HepG2 (cell line): ENCODE data around the gene PARP16. TPM values are rescaled to one million over a fixed set of nuclear protein-coding genes. Genes with fewer than 3 reads are reported as not detected.
A peak's percentile ranks its signal among the peaks of the same experiment; 100 is the strongest.

Source experiments
- ATAC-seq: fragments of 200-7000 bp; cut with Tn5 transposase; 3 replicates; pipeline ENCODE4 v1.9.1; 2020; ENCODE audit warnings: mild to moderate bottlenecking, moderate library complexity
- BruUV-seq: library from RNA; stranded (reverse); fragments of 400-500 nt; replicated peaks from 2 replicates; lab custom pipeline; 2021; lab: Mats Ljungman, UMichigan
- CTCF ChIA-PET: fragments of 300-600 bp; formaldehyde crosslinking; extraction: SDS; loops from one replicate; lab custom pipeline; 2021; ENCODE audit warnings: low total read pairs, inconsistent platforms, low intra/inter-chr PET ratio; lab: Yijun Ruan, JAX
- POLR2A ChIA-PET: fragments of 350-600 bp; sonication (Branson Sonifier 250); formaldehyde crosslinking; loops from one replicate; lab custom pipeline; 2020; ENCODE audit warnings: antibody characterized with exemption, inconsistent platforms; lab: Yijun Ruan, JAX
- DNase-seq: peaks from one replicate; pipeline ENCODE4 v3.0.0-alpha.2; 2015; ENCODE audit warnings: low spot score
- FAIRE-seq: peaks from 3 replicates; lab custom pipeline; 2011; peaks lifted over from hg19 to GRCh38; lab: Jason Lieb, UNC
- H2AFZ ChIP-seq: one replicate; pipeline ENCODE4 v1.6.1; 2011; ENCODE audit warnings: low read length, inconsistent platforms
- H3K27ac ChIP-seq: fragments of 300-600 bp; 3 replicates; pipeline ENCODE4 v1.8.0; 2011; ENCODE audit warnings: mixed run types, mild to moderate bottlenecking, mixed read lengths, low read length, inconsistent platforms; ENCODE audit not compliant: insufficient read depth; ENCODE audit errors: extremely low read length
- H3K27me3 ChIP-seq, 2 experiments: fragments of 200-600 bp in 1 of 2; 2 replicates in 1 of 2; 3 replicates in 1 of 2; pipeline versions ENCODE4 v1.6.0 to v1.8.0; 2011; ENCODE audit warnings: low read length in 2 of 2, mild to moderate bottlenecking in 2 of 2, moderate library complexity in 2 of 2, inconsistent platforms in 1 of 2; ENCODE audit not compliant: insufficient read depth in 2 of 2, control insufficient read depth in 1 of 2
- H3K36me3 ChIP-seq, 2 experiments: fragments of 200-600 bp in 1 of 2; replicated peaks in 1 of 2; 2 replicates in 1 of 2; 3 replicates in 1 of 2; pipeline versions ENCODE4 v1.5.1 to v1.8.0; 2011; ENCODE audit warnings: low read length in 2 of 2, inconsistent platforms in 1 of 2; ENCODE audit not compliant: insufficient read depth in 2 of 2, control insufficient read depth in 1 of 2
- H3K4me1 ChIP-seq: 2 replicates; pipeline ENCODE4 v1.5.1; 2012; ENCODE audit warnings: low read length, inconsistent platforms; ENCODE audit not compliant: insufficient read depth
- H3K4me2 ChIP-seq: 2 replicates; pipeline ENCODE4 v1.6.0; 2011; ENCODE audit warnings: low read depth, low read length, inconsistent platforms
- H3K4me3 ChIP-seq, 3 experiments: fragments of 200-600 bp in 1 of 3; sonication (generic), shearing (Covaris generic) in 1 of 3; replicated peaks in 1 of 3; 2 replicates each; pipeline ENCODE4 v1.5.1; 2011 to 2016; ENCODE audit warnings: low read length in 3 of 3, inconsistent platforms in 2 of 3, low read depth in 2 of 3, mild to moderate bottlenecking in 2 of 3, control low read depth in 1 of 3, mixed read lengths in 1 of 3; ENCODE audit not compliant: insufficient read depth in 1 of 3
- H3K79me2 ChIP-seq: one replicate; pipeline ENCODE4 v1.6.1; 2011; ENCODE audit warnings: low read length, inconsistent platforms; ENCODE audit not compliant: insufficient read depth
- H3K9ac ChIP-seq: 2 replicates; pipeline ENCODE4 v1.6.0; 2011; ENCODE audit warnings: mild to moderate bottlenecking, low read depth, low read length, inconsistent platforms; ENCODE audit not compliant: insufficient read depth
- H3K9me3 ChIP-seq: 2 replicates; pipeline ENCODE4 v1.5.1; 2012; ENCODE audit warnings: mild to moderate bottlenecking, low read length
- H4K20me1 ChIP-seq: 2 replicates; pipeline ENCODE4 v1.6.0; 2011; ENCODE audit warnings: inconsistent platforms, mild to moderate bottlenecking, low read length, moderate library complexity; ENCODE audit not compliant: insufficient read depth
- AGO2 ChIP-seq: fragments of 200-400 bp; formaldehyde crosslinking; optimal IDR thresholded peaks from 2 replicates; pipeline ENCODE3; 2017; ENCODE audit warnings: mild to moderate bottlenecking, low read depth, low read length, moderate library complexity
- FOXA3 ChIP-seq: IDR thresholded peaks from 2 replicates; pipeline ENCODE4 v1.6.1; 2016; ENCODE audit warnings: missing genetic modification reagents, missing compliant biosample characterization
- TMF1 ChIP-seq: sonication (generic); formaldehyde crosslinking; IDR thresholded peaks from 2 replicates; pipeline ENCODE4 v1.8.1; 2022; ENCODE audit warnings: low read depth, missing genetic modification reagents
- UBTF ChIP-seq: sonication (generic); formaldehyde crosslinking; IDR thresholded peaks from 2 replicates; pipeline ENCODE4 v1.4.0; 2020; ENCODE audit warnings: mild to moderate bottlenecking, missing genetic modification reagents
- ZBTB38 ChIP-seq: sonication (generic); formaldehyde crosslinking; IDR thresholded peaks from 2 replicates; pipeline ENCODE4 v1.5.1; 2020; ENCODE audit warnings: mild to moderate bottlenecking, missing genetic modification reagents
- WGBS: methylation state at CpG from one replicate; pipeline ENCODE4 v1.1.6; 2017; ENCODE audit warnings: low lambda C conversion rate; 5-methylcytosine and 5-hydroxymethylcytosine counted together
- in situ Hi-C: cut with HindIII; loops from 2 replicates; pipeline ENCODE4 v1.10.0; 2017; ENCODE audit warnings: low pct_unique_long_range_greater_than_20kb; ENCODE audit not compliant: extremely low pct_ligation_motif_present
- intact Hi-C: fragments of 100-400 bp; cut with micrococcal nuclease; formaldehyde crosslinking; loops from one replicate; pipeline ENCODE4 v1.10.0; 2022; ENCODE audit not compliant: unreplicated experiment
- polyA plus RNA-seq, 8 experiments: library from polyadenylated mRNA; depleted of rRNA in 3 of 8; stranded (reverse) in 7 of 8; unstranded in 1 of 8; fragments of >200 nt; fragmentation: Illumina TruSeq in 4 of 8; extraction: Trizol in 4 of 8; gene quantifications; 2 replicates each; pipeline versions ENCODE4 v1.2.1 to v1.2.3, GENCODE V29; 2011 to 2016; ENCODE audit warnings: low read depth in 4 of 8, missing spikeins in 1 of 8, mixed read lengths in 1 of 8; ENCODE audit not compliant: insufficient read depth in 1 of 8
- total RNA-seq, 5 experiments: library from RNA; depleted of rRNA; stranded (reverse); fragments of >200 nt; fragmentation: Illumina TruSeq; extraction: Trizol; gene quantifications; 2 replicates each; pipeline ENCODE4 v1.2.3, GENCODE V29; 2016; ENCODE audit warnings: low read depth in 1 of 5
- TF ChIP-seq, protein P1 (sequence below): sonication (generic); formaldehyde crosslinking; IDR thresholded peaks from 2 replicates; pipeline ENCODE4 v1.4.0; 2020; ENCODE audit warnings: missing genetic modification reagents
- TF ChIP-seq, protein P2 (sequence below): sonication (generic); formaldehyde crosslinking; IDR thresholded peaks from 2 replicates; pipeline ENCODE4 v1.4.0; 2020; ENCODE audit warnings: mild to moderate bottlenecking, missing genetic modification reagents

PARP16 gene
- total and polyA plus RNA-seq, 2 of the 13 experiments (the other 11 are each of a cell fraction or from before 2014, with no cell fraction given) = 6.8 to 7.6 TPM

DNA sequence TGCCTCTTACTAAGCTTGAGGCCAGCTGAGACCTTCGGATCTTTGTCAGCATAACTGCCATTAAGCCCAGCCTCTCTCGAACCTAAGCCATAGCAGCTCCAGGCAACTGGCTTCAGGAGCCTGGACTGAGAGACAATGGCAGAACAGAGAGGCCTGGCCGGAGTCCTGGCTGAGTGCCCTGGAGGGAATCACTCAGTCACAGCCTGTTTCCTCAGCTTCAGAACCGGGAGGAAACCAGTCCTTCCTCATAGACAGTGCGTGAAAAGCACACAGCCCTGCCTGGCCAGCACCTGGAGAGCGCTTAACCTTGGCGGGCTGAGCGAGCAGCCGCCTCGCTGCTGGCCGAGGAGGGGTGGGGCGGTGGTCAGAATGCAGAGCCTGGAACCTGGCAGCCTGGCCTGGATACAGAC is 39.4 kb upstream of the PARP16 start:
- ChIA-PET CTCF (no interaction called here), POLR2A (interaction anchor here (0.8 to 1.9 kb wide), 3 partner anchors 21 to 51 kb away, joined by 3 to 8 read pairs (median 4); partner anchors contain the start of genes IGDCC3 and RNU5B-1)
- H3K27me3 ChIP-seq = no peaks in the 10 kb centered on the region; a peak in 1 of 5 replicates
- H3K36me3 ChIP-seq = peaks cover 12 to 25% of the 10 kb centered on the region in 2 experiments; a peak in 4 of 5 replicates
- H2AFZ ChIP-seq = no peak overlapping the region
- FAIRE-seq = no peak
- BruUV-seq = no TSS peak
- peak; percentile 46 for ATAC-seq
- H4K20me1 ChIP-seq = no peaks in the 10 kb centered on the region
- H3K9me3 ChIP-seq = no peaks in the 10 kb centered on the region
- 0 out of 6 replicates have a peak overlapping the region, but pooled peaks of 1 of the 3 experiments have one; percentile 10 for H3K4me3 ChIP-seq
- H3K27ac ChIP-seq = no peak overlapping the region
- intact Hi-C loops = no loop called here
- no peak overlapping the region for H3K9ac ChIP-seq
- H3K4me2 ChIP-seq = peak overlapping the region; percentile 24; the same call in 1 of the 2 replicates
- H3K79me2 ChIP-seq = no peaks in the 10 kb centered on the region
- in situ Hi-C loops = no loop called here
- H3K4me1 ChIP-seq = peaks cover 24% of the 10 kb centered on the region
- DNase-seq = no peak
- 49% methylated on average over 7 of the region's 12 CpGs for WGBS
- no peak for TF ChIP-seq TMF1 (CRISPR knock-in tag)
- TF ChIP-seq FOXA3 (CRISPR knock-in tag) = no peak
- peak; percentile 41; the same call in 1 of the 2 replicates for TF ChIP-seq UBTF (CRISPR knock-in tag)
- TF ChIP-seq, protein P1, sequence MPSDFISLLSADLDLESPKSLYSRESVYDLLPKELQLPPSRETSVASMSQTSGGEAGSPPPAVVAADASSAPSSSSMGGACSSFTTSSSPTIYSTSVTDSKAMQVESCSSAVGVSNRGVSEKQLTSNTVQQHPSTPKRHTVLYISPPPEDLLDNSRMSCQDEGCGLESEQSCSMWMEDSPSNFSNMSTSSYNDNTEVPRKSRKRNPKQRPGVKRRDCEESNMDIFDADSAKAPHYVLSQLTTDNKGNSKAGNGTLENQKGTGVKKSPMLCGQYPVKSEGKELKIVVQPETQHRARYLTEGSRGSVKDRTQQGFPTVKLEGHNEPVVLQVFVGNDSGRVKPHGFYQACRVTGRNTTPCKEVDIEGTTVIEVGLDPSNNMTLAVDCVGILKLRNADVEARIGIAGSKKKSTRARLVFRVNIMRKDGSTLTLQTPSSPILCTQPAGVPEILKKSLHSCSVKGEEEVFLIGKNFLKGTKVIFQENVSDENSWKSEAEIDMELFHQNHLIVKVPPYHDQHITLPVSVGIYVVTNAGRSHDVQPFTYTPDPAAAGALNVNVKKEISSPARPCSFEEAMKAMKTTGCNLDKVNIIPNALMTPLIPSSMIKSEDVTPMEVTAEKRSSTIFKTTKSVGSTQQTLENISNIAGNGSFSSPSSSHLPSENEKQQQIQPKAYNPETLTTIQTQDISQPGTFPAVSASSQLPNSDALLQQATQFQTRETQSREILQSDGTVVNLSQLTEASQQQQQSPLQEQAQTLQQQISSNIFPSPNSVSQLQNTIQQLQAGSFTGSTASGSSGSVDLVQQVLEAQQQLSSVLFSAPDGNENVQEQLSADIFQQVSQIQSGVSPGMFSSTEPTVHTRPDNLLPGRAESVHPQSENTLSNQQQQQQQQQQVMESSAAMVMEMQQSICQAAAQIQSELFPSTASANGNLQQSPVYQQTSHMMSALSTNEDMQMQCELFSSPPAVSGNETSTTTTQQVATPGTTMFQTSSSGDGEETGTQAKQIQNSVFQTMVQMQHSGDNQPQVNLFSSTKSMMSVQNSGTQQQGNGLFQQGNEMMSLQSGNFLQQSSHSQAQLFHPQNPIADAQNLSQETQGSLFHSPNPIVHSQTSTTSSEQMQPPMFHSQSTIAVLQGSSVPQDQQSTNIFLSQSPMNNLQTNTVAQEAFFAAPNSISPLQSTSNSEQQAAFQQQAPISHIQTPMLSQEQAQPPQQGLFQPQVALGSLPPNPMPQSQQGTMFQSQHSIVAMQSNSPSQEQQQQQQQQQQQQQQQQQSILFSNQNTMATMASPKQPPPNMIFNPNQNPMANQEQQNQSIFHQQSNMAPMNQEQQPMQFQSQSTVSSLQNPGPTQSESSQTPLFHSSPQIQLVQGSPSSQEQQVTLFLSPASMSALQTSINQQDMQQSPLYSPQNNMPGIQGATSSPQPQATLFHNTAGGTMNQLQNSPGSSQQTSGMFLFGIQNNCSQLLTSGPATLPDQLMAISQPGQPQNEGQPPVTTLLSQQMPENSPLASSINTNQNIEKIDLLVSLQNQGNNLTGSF (CRISPR knock-in tag) = no peak
- TF ChIP-seq AGO2 = peak; percentile 91
- peak; percentile 17; the same call in 1 of the 2 replicates for TF ChIP-seq ZBTB38 (CRISPR knock-in tag)
- TF ChIP-seq, protein P2, sequence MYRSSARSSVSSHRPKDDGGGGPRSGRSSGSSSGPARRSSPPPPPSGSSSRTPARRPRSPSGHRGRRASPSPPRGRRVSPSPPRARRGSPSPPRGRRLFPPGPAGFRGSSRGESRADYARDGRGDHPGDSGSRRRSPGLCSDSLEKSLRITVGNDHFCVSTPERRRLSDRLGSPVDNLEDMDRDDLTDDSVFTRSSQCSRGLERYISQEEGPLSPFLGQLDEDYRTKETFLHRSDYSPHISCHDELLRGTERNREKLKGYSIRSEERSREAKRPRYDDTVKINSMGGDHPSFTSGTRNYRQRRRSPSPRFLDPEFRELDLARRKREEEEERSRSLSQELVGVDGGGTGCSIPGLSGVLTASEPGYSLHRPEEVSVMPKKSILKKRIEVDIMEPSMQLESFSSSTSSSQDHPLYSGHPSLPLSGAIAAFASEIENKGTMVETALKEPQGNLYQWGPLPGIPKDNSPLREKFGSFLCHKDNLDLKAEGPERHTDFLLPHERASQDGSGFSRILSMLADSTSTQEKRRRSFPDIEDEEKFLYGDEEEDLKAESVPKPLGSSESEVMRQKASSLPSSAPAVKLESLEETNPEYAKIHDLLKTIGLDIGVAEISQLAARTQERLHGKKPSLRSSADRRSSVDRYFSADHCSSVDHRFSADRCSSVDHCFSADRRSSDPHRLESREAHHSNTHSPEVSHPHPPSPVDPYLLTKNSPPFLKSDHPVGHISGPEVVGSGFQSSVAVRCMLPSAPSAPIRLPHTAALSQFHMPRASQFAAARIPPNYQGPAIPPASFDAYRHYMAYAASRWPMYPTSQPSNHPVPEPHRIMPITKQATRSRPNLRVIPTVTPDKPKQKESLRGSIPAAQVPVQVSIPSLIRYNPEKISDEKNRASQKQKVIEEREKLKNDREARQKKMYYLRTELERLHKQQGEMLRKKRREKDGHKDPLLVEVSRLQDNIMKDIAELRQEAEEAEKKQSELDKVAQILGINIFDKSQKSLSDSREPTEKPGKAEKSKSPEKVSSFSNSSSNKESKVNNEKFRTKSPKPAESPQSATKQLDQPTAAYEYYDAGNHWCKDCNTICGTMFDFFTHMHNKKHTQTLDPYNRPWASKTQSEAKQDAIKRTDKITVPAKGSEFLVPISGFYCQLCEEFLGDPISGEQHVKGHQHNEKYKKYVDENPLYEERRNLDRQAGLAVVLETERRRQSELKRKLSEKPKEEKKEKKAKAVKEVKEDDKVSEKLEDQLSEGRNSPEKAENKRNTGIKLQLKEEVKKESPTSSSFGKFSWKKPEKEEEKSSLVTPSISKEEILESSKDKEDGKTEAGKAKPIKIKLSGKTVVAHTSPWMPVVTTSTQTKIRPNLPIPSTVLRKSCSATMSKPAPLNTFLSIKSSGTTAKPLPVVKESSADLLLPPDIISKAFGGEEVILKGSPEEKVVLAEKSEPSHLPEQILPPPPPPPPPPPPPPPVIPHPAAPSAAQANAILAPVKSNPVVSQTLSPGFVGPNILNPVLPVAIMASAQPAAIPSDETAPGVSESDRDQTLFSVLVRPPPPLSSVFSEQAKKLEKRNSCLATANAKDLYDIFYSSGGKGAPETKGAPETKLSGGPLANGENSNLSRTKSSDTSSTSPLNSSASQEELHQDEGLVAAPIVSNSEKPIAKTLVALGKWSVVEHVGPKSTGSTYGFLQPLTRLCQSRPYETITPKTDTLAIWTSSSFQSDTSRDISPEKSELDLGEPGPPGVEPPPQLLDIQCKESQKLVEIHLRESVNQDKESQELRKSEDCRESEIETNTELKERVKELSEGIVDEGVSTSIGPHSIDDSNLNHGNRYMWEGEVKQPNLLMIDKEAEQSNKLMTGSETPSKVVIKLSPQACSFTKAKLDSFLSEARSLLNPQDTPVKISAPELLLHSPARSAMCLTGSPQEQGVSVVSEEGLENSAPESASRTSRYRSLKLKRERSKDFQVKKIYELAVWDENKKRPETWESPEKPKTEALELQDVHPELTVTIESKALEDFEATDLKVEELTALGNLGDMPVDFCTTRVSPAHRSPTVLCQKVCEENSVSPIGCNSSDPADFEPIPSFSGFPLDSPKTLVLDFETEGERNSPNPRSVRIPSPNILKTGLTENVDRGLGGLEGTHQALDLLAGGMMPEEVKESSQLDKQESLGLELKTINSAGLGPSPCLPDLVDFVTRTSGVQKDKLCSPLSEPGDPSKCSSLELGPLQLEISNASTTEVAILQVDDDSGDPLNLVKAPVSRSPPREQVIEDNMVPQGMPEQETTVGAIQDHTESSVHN (CRISPR knock-in tag) = no peak
